ENCODE measurements around the gene LRRC71.
A peak's percentile ranks its signal among the peaks of the same experiment; 100 is the strongest.

The LRRC71 gene

GRCh38 chr1:156893048-156893953 is 27.1 kb upstream of the LRRC71 start, which contains the start of gene PEAR1:
Gene PEAR1, plus strand, starts transcription at chr1:156893718. Its CDS starts 10,209 bp downstream, at chr1:156903927.
- FAIRE-seq, result no peak

- FAIRE-seq, result no peak
These were observed 26.4 kb upstream of the LRRC71 start for GRCh38 chr1:156894001-156894400.

GRCh38 chr1:156894711-156895454 is 25.5 kb upstream of the LRRC71 start:
- FAIRE-seq, result no peak

- peak; percentile 89 for FAIRE-seq
These were observed 25.0 kb upstream of the LRRC71 start for GRCh38 chr1:156895455-156895812.

- FAIRE-seq, result peak; percentile 67
These were observed 24.5 kb upstream of the LRRC71 start for GRCh38 chr1:156895927-156896326.

- peak; percentile 94 for FAIRE-seq
These were observed 23.9 kb upstream of the LRRC71 start for GRCh38 chr1:156896490-156897033.

GRCh38 chr1:156897078-156897825 is 23.2 kb upstream of the LRRC71 start:
- no peak for FAIRE-seq

- FAIRE-seq, result no peak
These were observed 22.3 kb upstream of the LRRC71 start for GRCh38 chr1:156898161-156898566.

GRCh38 chr1:156898971-156899664 is 21.3 kb upstream of the LRRC71 start:
- FAIRE-seq, result no peak

GRCh38 chr1:156899956-156900718 is 20.3 kb upstream of the LRRC71 start:
- no peak for FAIRE-seq

GRCh38 chr1:156900896-156901589 is 19.4 kb upstream of the LRRC71 start:
- FAIRE-seq, result no peak

- FAIRE-seq, result no peak
These were observed 18.9 kb upstream of the LRRC71 start for GRCh38 chr1:156901590-156901900.

- FAIRE-seq, result no peak
These were observed 18.2 kb upstream of the LRRC71 start for GRCh38 chr1:156901966-156902915.

- FAIRE-seq, result no peak
These were observed 16.9 kb upstream of the LRRC71 start for GRCh38 chr1:156903328-156904091.

- no peak for FAIRE-seq
These were observed 16.1 kb upstream of the LRRC71 start for GRCh38 chr1:156904187-156904959.

- FAIRE-seq, result no peak
These were observed 15.3 kb upstream of the LRRC71 start for GRCh38 chr1:156905176-156905575.

GRCh38 chr1:156905651-156906050 is 14.8 kb upstream of the LRRC71 start:
- FAIRE-seq, result no peak

All from G401.6 (cell line).